GM21528 (cell line): Measurements from ENCODE around the gene PRR35.
"Not testable (repeated sequence)": the region's sequence is repeated elsewhere in the genome, so short reads cannot be mapped to it uniquely, and the experiment has no call there.

ENCODE experiments used
- ATAC-seq: cut with Tn5 transposase; IDR thresholded peaks from one replicate; pipeline ENCODE4 v1.9.1; 2021; ENCODE audit warnings: mild to moderate bottlenecking, moderate library complexity; ENCODE audit not compliant: unreplicated experiment, low FRiP score

The PRR35 gene

DNA sequence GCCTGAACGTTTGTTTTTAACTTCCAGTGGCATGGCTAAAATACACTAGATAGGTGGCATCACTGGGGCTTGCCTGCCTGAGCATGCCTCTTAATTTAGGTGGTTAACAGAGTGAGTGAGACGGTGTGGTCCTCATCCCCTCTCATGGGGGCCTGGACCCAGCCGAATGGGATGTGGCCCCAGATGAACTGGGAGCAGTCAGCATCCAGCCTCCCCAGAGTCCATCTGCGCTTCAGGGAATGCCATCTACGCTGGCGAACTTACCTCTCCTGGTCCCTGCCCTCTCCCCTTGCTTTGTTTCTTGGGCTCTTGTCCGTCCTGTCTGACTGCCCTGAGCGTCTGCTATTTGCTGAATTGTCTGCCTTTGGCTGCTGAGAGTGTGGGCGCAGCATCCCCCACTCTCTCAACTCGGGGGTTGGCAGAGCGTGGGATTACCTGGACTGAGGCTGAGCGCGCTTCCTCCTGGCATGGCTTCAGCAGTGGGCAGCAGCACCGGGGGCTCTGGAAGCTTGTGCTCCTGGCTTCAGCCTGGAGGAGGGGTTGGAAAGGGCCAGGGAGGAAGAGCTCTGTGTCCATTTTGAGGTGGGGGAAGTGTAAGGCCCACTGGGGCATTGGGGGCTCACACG, 31.8 kb downstream of the PRR35 start:
- no peak for ATAC-seq

DNA sequence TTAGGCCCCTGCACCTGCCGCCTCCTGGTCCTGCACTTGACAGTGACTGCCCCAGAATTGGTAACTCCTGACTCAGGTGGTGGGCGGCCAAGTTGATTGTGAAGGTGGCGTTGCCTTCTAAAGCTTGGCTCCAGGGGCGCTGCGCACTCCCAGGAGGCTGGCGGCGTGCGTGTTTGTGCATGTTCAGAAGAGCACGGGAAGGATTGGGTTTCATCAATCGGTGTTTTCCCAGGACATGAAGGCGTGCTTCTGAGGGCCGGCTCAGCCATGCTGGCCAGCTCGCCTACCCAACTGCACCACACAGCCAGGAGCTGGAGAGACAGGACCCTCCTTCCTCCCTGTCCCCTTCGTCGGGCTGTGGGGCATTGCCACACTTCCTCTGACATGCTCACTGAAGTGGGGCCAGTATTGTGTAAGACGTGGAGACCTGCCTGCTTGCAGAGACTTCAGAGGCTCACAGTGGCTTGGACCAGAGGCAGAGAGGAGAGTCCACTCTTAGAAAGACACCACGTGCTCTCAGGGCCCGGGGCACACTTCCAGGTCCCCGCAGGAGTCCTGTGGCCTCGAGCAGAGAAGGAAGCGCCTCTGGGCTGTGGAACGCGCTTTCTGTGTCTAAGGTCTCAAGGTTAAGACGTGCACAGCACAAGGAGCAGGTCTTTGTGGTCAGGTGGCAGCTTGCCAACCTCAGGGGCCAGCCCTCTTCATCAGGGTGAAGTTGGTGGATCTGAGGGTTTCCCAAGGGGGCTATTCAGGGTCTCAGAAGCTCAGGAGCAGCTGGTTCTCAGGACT, 32.5 kb downstream of the PRR35 start:
- ATAC-seq = no peak

DNA sequence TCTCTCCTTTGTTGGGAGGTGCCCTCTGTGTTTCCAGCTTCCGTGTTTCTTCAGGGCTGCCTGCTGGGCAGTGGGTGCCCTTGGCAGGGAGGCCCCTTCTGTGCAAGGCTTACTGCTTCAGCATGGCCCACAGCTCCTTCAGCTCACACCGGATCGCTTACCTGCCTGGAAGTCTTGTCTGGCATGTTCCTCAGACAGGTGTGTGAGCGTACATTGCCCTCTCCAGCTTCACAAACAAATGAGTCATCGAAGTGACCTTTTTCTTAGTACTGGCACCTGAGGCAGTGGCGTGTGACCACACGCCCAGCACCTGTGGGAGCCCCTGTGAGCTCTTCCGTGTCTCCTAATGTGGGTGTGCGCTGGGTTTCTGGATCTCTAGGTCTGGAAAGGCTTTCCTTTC, 33.2 kb downstream of the PRR35 start:
- ATAC-seq = no peak

GRCh38 chr16:593807-594206, 33.6 kb downstream of the PRR35 start:
- no peak for ATAC-seq

- ATAC-seq = no peak
Measured at GRCh38 chr16:595094-595528, 34.9 kb downstream of the PRR35 start.

DNA sequence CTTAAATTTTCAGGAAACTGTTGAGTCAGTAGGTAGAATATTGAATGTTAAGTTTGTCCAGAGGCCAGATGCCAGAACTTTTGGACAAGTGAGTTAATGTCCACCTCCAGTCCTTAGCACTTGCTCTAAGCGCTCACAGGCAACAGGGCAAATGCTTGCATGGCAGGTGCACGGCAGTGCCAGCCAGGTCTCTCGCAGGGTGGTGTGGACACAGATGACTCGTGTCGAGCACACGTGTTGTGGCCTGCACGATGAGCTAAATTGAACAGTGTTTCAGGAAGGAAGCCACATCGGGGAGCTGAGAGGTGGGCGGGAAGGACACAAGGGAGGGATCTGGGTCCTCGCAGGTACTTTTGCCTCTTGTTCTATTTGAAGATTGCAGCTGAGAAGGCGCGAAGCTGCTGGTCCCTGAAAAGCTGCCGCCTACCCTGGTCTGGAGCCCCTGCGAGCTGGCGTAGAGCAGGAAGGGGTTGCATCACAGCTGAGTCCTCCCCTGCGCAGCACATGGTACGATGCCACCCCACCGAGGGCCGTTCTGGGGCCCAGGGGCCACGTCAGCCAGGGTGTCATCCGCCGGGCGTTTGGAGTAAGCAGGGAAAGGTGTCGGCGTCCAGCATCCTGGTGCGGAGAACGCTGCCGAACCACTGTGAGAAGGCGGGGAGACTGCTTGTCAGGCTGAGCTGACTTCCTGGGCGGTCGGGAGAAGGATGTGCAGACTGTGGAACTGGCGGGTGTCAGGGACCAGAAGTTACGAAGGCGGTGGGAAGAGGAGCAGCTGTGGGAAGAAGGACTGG, 35.9 kb downstream of the PRR35 start:
- no peak for ATAC-seq

GRCh38 chr16:596736-597060, 36.5 kb downstream of the PRR35 start:
- ATAC-seq = no peak

GRCh38 chr16:597655-598054, 37.5 kb downstream of the PRR35 start:
- ATAC-seq = not testable (repeated sequence)

DNA sequence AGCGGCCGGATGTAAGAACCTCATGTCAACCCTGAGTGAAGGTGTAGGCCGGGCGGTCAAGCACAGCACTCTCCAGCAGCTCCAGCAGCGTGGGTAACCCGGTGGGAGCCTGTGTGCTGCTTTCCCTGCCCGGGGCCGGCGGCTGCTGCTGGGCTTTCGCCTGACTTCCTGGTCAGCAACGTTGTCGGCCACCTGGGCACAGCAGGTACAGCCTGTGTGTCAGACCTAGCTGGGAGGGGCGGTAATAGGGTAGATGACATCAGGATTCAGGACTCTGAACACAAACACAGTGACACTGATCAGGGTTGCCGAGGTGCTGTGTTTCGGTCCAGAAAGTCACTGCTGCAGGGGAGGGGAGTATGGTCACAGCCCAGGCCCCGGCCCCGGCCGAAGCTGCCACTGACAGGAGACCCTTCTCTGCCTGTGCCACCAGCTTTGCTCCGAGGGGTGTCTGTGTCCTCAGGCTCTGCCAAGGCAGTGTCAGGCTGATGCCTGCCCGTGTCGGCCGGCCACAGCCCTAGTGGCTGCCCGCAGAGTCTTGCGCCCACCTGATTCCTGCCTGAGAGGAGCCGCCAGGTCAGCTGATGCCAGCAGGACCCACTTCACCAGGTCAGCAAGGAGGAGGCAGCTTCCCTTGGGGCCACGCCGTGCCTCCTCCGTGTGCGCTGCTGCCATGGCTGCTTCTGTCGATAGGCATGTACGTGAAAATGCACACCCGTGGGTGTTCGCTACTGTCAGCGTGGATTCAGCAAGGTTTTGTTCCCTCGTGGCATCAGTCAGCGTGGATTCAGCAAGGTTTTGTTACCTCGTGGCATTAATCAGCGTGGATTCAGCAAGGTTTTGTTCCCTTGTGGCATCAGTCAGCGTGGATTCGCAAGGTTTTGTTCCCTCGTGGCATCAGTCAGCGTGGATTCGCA, 38.9 kb downstream of the PRR35 start:
- ATAC-seq = no peak

DNA sequence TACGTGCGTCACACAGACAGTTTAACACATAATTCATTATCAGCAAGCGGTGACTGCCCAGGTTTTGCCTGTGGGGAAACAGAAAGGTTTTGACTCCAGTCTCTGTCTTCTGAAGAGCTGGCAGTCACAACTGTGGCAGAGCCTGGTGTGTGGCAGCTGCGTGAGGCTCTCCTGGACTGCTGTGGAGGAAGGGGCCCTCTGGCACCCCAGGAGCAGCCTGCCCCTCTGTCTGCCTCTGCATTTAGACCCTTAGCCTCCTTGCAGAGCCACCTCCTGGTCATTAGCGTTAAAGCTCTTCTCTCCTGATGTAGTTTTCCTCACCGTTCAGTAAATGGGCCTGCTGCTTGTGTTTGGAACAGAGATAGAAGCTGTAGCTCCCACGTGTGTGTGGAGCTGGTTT, 40.6 kb downstream of the PRR35 start:
- ATAC-seq = no peak

DNA sequence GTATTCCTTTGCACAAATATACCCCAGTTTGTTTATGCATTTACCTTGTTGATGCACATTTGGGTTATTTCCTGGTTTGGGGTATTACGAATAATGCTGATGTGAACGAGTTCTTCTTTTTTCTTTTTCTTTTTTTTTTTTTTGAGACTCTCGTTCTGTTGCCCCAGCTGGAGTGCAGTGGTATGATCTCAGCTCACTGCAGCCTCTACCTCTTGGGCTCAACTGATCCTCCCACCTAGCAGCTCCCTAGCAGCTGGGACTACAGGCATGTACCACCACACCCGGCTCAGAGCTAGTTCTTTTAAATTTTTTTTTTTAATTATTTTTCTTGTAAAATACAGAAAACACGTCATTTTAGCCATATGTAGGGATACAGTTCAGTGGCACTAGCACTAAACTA, 43.7 kb downstream of the PRR35 start:
- no peak for ATAC-seq

GRCh38 chr16:606656-607307, 46.6 kb downstream of the PRR35 start:
- ATAC-seq = no peak

DNA sequence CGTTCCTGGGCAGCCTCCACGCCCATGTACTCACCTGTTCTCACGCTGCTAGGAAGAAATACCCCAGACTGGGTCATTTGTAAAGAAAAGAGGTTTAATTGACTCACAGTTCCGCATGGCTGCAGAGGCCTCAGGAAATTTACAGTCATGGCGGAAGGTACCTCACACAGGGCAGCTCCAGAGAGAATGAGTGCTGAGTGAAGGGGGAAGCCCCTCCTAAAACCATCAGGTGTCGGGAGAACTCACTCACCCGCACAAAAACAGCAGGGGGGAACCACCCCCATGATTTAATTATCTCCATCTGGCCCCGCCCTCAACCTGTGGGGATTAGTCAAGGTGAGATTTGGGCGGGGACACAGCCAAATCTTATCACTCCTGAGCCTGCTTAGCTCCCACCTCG, 47.8 kb downstream of the PRR35 start:
- ATAC-seq = no peak

DNA sequence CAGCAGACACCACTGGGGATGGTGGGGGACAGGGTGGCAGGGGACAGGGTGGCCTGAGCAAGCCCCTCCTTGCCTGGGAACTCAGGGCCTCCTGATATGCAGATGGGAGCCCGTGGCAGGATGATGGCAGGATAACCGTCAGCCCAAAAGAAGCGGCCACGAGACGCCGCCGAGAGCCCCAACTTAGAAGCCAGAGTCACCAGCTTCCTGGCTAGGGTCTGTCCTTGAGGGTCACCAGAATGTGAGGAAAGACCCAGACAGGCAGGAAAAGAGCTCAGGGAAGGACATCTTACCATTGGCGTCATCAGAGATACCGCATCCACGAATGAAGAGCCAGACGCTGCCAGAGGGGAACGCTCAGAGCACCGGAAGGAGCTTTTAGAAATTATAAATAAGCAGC, 49.1 kb downstream of the PRR35 start:
- no peak for ATAC-seq

GRCh38 chr16:609984-610383, 49.8 kb downstream of the PRR35 start:
- no peak for ATAC-seq

DNA sequence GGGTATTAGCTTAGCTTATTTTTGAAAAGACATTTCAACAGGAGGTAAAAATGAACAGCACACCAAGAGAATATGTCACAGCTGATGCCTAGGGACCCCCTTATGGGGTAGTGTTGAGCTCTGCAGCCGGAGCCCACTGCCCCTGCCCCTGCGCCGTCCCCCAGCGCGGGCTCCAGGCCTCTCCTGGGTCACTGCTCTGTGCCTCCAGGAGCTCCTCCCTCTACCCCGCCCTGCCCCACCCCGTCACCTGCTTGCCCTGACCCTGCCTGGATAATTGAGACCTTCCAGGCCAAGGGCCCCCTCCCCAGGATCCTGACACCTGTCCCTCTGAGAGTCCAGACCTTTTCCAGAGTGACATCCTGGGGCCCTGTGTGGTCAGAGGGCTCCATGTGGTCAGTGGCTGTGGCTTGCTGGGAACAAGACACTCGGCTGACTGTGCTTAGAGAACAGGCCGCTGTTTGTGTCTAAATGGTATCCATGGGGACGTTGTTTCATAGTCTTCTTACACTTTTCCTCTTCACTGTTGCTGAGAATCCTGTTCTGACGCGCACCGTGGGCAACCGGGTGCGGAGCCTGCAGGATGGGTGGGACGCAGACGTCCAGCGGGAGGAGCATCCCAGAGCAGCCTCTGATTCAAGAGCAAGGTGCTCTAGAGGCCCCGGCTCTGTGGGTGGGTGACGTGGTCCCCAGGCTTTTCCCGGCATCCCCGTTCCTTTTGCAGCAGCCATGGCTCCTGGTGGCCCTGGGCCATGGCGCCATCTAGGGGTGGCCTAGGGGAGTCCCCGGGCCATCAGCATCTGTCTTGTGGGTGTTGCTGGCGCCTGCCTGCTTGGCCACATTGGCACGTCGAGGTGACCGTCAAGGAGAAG, 50.6 kb downstream of the PRR35 start:
- no peak for ATAC-seq

GRCh38 chr16:615122-615521, 54.9 kb downstream of the PRR35 start:
- no peak for ATAC-seq
